Neuronal stem cell (in vitro differentiated cells): ENCODE measurements around the gene ITGA7.
A peak's percentile ranks its signal among the peaks of the same experiment; 100 is the strongest.

Experiments used
- DNase-seq: peaks from one replicate; pipeline ENCODE4 v3.0.0-alpha.2; 2013; ENCODE audit warnings: low spot score
- H2AFZ ChIP-seq: one replicate; pipeline ENCODE4 v1.6.1; 2013; ENCODE audit warnings: mild to moderate bottlenecking, low read length, inconsistent platforms
- H2AK5ac ChIP-seq: 2 replicates; pipeline ENCODE4 v1.6.1; 2013; ENCODE audit warnings: low read depth, mild to moderate bottlenecking, inconsistent platforms, low read length, moderate library complexity, mixed read lengths
- H2BK120ac ChIP-seq: 2 replicates; pipeline ENCODE4 v1.6.1; 2013; ENCODE audit warnings: low read depth, mild to moderate bottlenecking, inconsistent platforms, low read length, moderate library complexity, mixed read lengths
- H2BK12ac ChIP-seq: one replicate; pipeline ENCODE4 v1.6.1; 2013; ENCODE audit warnings: low read length, inconsistent platforms
- H2BK15ac ChIP-seq: 2 replicates; pipeline ENCODE4 v1.6.1; 2013; ENCODE audit warnings: mild to moderate bottlenecking, low read length, inconsistent platforms, mixed read lengths
- H2BK5ac ChIP-seq: one replicate; pipeline ENCODE4 v1.6.1; 2013; ENCODE audit warnings: inconsistent platforms, mild to moderate bottlenecking, low read length, moderate library complexity
- H3K14ac ChIP-seq: one replicate; pipeline ENCODE4 v1.6.1; 2013; ENCODE audit warnings: low read length, inconsistent platforms
- H3K18ac ChIP-seq: 2 replicates; pipeline ENCODE4 v1.6.1; 2013; ENCODE audit warnings: low read length, inconsistent platforms
- H3K23ac ChIP-seq: 2 replicates; pipeline ENCODE4 v1.6.1; 2013; ENCODE audit warnings: low read depth, mild to moderate bottlenecking, mixed read lengths, low read length, inconsistent platforms; ENCODE audit not compliant: poor library complexity
- H3K27ac ChIP-seq: replicated peaks from 3 replicates; pipeline ENCODE4 v1.5.1; 2013; ENCODE audit warnings: low read length, inconsistent platforms
- H3K27me3 ChIP-seq, 3 experiments: 2 replicates each; pipeline ENCODE4 v1.6.1; 2013; ENCODE audit warnings: low read length in 3 of 3, mild to moderate bottlenecking in 2 of 3, inconsistent platforms in 1 of 3, low read depth in 1 of 3, mixed read lengths in 1 of 3, moderate library complexity in 1 of 3; ENCODE audit not compliant: control insufficient read depth in 3 of 3, insufficient read depth in 3 of 3
- H3K36me3 ChIP-seq, 2 donors: replicated peaks in 1 of 2; 2 replicates each; pipeline ENCODE4 v1.6.1; 2013; ENCODE audit warnings: low read length in 2 of 2; ENCODE audit not compliant: control insufficient read depth in 2 of 2, insufficient read depth in 2 of 2
- H3K4ac ChIP-seq: 2 replicates; pipeline ENCODE4 v1.6.1; 2013; ENCODE audit warnings: inconsistent platforms, mild to moderate bottlenecking, low read length, moderate library complexity
- H3K4me1 ChIP-seq, 2 donors: 1 replicate in 1 of 2; 2 replicates in 1 of 2; pipeline ENCODE4 v1.6.1; 2013; ENCODE audit warnings: low read length in 2 of 2, low read depth in 1 of 2; ENCODE audit not compliant: control insufficient read depth in 2 of 2, insufficient read depth in 1 of 2
- H3K4me2 ChIP-seq: one replicate; pipeline ENCODE4 v1.6.1; 2013; ENCODE audit warnings: mild to moderate bottlenecking, low read length, inconsistent platforms; ENCODE audit not compliant: insufficient read depth, poor library complexity, severe bottlenecking
- H3K4me3 ChIP-seq, 2 donors: 2 replicates each; pipeline ENCODE4 v1.5.1; 2013; ENCODE audit warnings: low read length in 2 of 2, mild to moderate bottlenecking in 2 of 2, inconsistent platforms in 1 of 2, moderate library complexity in 1 of 2
- H3K79me1 ChIP-seq: one replicate; pipeline ENCODE4 v1.6.1; 2013; ENCODE audit warnings: low read depth, mild to moderate bottlenecking, inconsistent platforms, low read length, moderate library complexity
- H3K9ac ChIP-seq: one replicate; pipeline ENCODE4 v1.6.1; 2013; ENCODE audit warnings: mild to moderate bottlenecking, low read depth, low read length, inconsistent platforms; ENCODE audit not compliant: poor library complexity
- H3K9me3 ChIP-seq, 2 donors: replicated peaks in 1 of 2; 2 replicates each; pipeline versions ENCODE3 to v1.6.1; 2013; ENCODE audit warnings: low read length in 2 of 2, mild to moderate bottlenecking in 2 of 2, inconsistent platforms in 1 of 2, low read depth in 1 of 2, mixed read lengths in 1 of 2, moderate library complexity in 1 of 2; ENCODE audit not compliant: control insufficient read depth in 2 of 2, insufficient read depth in 1 of 2
- H4K8ac ChIP-seq: one replicate; pipeline ENCODE4 v1.6.1; 2013; ENCODE audit warnings: low read depth, mild to moderate bottlenecking, inconsistent platforms, low read length, moderate library complexity
- H4K91ac ChIP-seq: one replicate; pipeline ENCODE4 v1.6.1; 2013; ENCODE audit warnings: low read length, low read depth, mild to moderate bottlenecking, inconsistent platforms; ENCODE audit not compliant: poor library complexity
- WGBS, 2 donors: extraction: QIAGEN DNeasy Blood & Tissue Kit; methylation state at CpG; one replicate each; pipeline ENCODE4 v1.1.7; 2013; ENCODE audit warnings: missing lambda C conversion rate in 2 of 2, mixed read lengths in 1 of 2; ENCODE audit not compliant: insufficient read length in 2 of 2, insufficient replicate concordance in 1 of 2; ENCODE audit errors: extremely low coverage in 2 of 2; 5-methylcytosine and 5-hydroxymethylcytosine counted together

ITGA7 gene

GRCh38 chr12:55723516-55724225, 16.0 kb upstream of the ITGA7 start:
- WGBS, 2 donors, result no CpG with 5 or more reads among the region's 10 CpGs
- Histone ChIP-seq H4K8ac (no peak overlapping the region), H3K18ac (no peak overlapping the region), H2BK120ac (no peak overlapping the region), H4K91ac (no peak overlapping the region), H2BK12ac (no peak overlapping the region), H3K79me1 (peaks cover 15% of the 10 kb centered on the region), H3K27me3 (no peaks in the 10 kb centered on the region), H3K4me3 (no peak overlapping the region), H2BK15ac (no peak overlapping the region), H3K4me1 (peaks cover 18 to 20% of the 10 kb centered on the region in 2 donors), H2AK5ac (peak overlapping the region; percentile 39), H3K23ac (peak overlapping the region; percentile 47), H3K4me2 (no peak overlapping the region), H2BK5ac (no peak overlapping the region), H3K14ac (no peak overlapping the region), H3K36me3 (peaks cover 32 to 73% of the 10 kb centered on the region in 2 donors), H2AFZ (no peak overlapping the region), H3K9ac (no peak overlapping the region), H3K4ac (no peak overlapping the region), H3K9me3 (peaks cover 0 to 1% of the 10 kb centered on the region in 2 donors), H3K27ac (no peak overlapping the region)
- DNase-seq, result no peak

GRCh38 chr12:55722948-55723347, 15.2 kb upstream of the ITGA7 start:
- H2BK15ac ChIP-seq, result no peak overlapping the region
- no peak overlapping the region for H3K4me3 ChIP-seq
- peaks cover 0 to 1% of the 10 kb centered on the region in 2 donors for H3K9me3 ChIP-seq
- no peak overlapping the region for H3K14ac ChIP-seq
- no peak overlapping the region for H3K9ac ChIP-seq
- WGBS, 2 donors, result no CpG with 5 or more reads among the region's 8 CpGs
- H2BK5ac ChIP-seq, result no peak overlapping the region
- H3K27me3 ChIP-seq, result no peaks in the 10 kb centered on the region
- DNase-seq, result no peak
- no peak overlapping the region for H3K23ac ChIP-seq
- H4K8ac ChIP-seq, result no peak overlapping the region
- H4K91ac ChIP-seq, result no peak overlapping the region
- peaks cover 12% of the 10 kb centered on the region for H3K79me1 ChIP-seq
- no peak overlapping the region for H2BK120ac ChIP-seq
- H2AK5ac ChIP-seq, result no peak overlapping the region
- H3K4me1 ChIP-seq, result peaks cover 23 to 27% of the 10 kb centered on the region in 2 donors
- no peak overlapping the region for H3K27ac ChIP-seq
- no peak overlapping the region for H3K4me2 ChIP-seq
- no peak overlapping the region for H3K18ac ChIP-seq
- H3K4ac ChIP-seq, result no peak overlapping the region
- H3K36me3 ChIP-seq, result peaks cover 32 to 73% of the 10 kb centered on the region in 2 donors
- no peak overlapping the region for H2BK12ac ChIP-seq
- no peak overlapping the region for H2AFZ ChIP-seq

GRCh38 chr12:55721601-55722213, 14.0 kb upstream of the ITGA7 start:
- Histone ChIP-seq H3K4me2 (no peak overlapping the region), H2AFZ (no peak overlapping the region), H3K23ac (peak overlapping the region; percentile 46), H3K4ac (no peak overlapping the region), H2BK5ac (no peak overlapping the region), H3K9me3 (peaks cover 0 to 1% of the 10 kb centered on the region in 2 donors), H4K8ac (no peak overlapping the region), H2BK120ac (no peak overlapping the region), H4K91ac (no peak overlapping the region), H3K79me1 (peaks cover 9% of the 10 kb centered on the region), H3K4me1 (peaks cover 27 to 28% of the 10 kb centered on the region in 2 donors), H3K36me3 (peaks cover 29 to 66% of the 10 kb centered on the region in 2 donors), H2BK12ac (no peak overlapping the region), H3K18ac (no peak overlapping the region), H3K4me3 (no peak overlapping the region), H2BK15ac (no peak overlapping the region), H2AK5ac (no peak overlapping the region), H3K27me3 (no peaks in the 10 kb centered on the region), H3K9ac (no peak overlapping the region), H3K27ac (no peak overlapping the region), H3K14ac (no peak overlapping the region)
- DNase-seq, result no peak
- no CpG with 5 or more reads among the region's 14 CpGs for WGBS, 2 donors

GRCh38 chr12:55720894-55721444, 13.3 kb upstream of the ITGA7 start:
- Histone ChIP-seq H3K4me2 (no peak overlapping the region), H2BK15ac (no peak overlapping the region), H3K4ac (no peak overlapping the region), H2BK12ac (no peak overlapping the region), H3K4me3 (no peak overlapping the region), H3K36me3 (peaks cover 25 to 59% of the 10 kb centered on the region in 2 donors), H3K9me3 (peaks cover 0 to 1% of the 10 kb centered on the region in 2 donors), H3K23ac (no peak overlapping the region), H3K27ac (no peak overlapping the region), H2AFZ (no peak overlapping the region), H3K9ac (no peak overlapping the region), H3K79me1 (peaks cover 10% of the 10 kb centered on the region), H3K18ac (no peak overlapping the region), H3K4me1 (peaks cover 26 to 29% of the 10 kb centered on the region in 2 donors), H4K91ac (no peak overlapping the region), H4K8ac (no peak overlapping the region), H3K27me3 (no peaks in the 10 kb centered on the region), H2BK120ac (no peak overlapping the region), H2AK5ac (no peak overlapping the region), H3K14ac (no peak overlapping the region), H2BK5ac (no peak overlapping the region)
- DNase-seq, result no peak
- WGBS, 2 donors, result no CpG with 5 or more reads among the region's 9 CpGs
